K562 (cell line): Measurements from ENCODE around the gene AURKB. TPM values are rescaled to one million over a fixed set of nuclear protein-coding genes. Genes with fewer than 3 reads are reported as not detected.

Experiments used
- ATF3 ChIP-seq, 2 experiments: fragments of 450-650 bp in 1 of 2; sonication (generic) in 1 of 2; formaldehyde crosslinking in 1 of 2; IDR thresholded peaks in 1 of 2; conservative IDR thresholded peaks in 1 of 2; 2 replicates each; pipeline versions ENCODE4 v1.6.1 to v1.8.1; 2016 to 2023; ENCODE audit warnings: mild to moderate bottlenecking in 2 of 2, moderate library complexity in 2 of 2, inconsistent platforms in 1 of 2, missing genetic modification reagents in 1 of 2
- BMI1 ChIP-seq: fragments of 150-350 bp; IDR thresholded peaks from 2 replicates; pipeline ENCODE4 v1.6.1; 2014; ENCODE audit warnings: low read length
- ELF4 ChIP-seq: fragments of 450-650 bp; formaldehyde crosslinking; IDR thresholded peaks from 2 replicates; pipeline ENCODE4 v1.4.0; 2022; ENCODE audit warnings: missing genetic modification characterization
- EP400 ChIP-seq: fragments of 450-650 bp; IDR thresholded peaks from 2 replicates; pipeline ENCODE4 v1.6.1; 2017; ENCODE audit warnings: antibody characterized with exemption, mild to moderate bottlenecking, moderate library complexity
- EWSR1 ChIP-seq: fragments of 450-650 bp; IDR thresholded peaks from 2 replicates; pipeline ENCODE4 v1.6.1; 2018; ENCODE audit warnings: borderline replicate concordance, mild to moderate bottlenecking, low read depth, moderate library complexity; ENCODE audit not compliant: partially characterized antibody
- HMG20A ChIP-seq: fragments of 450-650 bp; formaldehyde crosslinking; conservative IDR thresholded peaks from 2 replicates; pipeline ENCODE4 v1.4.0; 2020; ENCODE audit warnings: mild to moderate bottlenecking, mixed read lengths
- MCM3 ChIP-seq: fragments of 450-650 bp; IDR thresholded peaks from 2 replicates; pipeline ENCODE4 v1.6.1; 2016
- MTA1 ChIP-seq: fragments of 450-650 bp; IDR thresholded peaks from 2 replicates; pipeline ENCODE4 v1.6.1; 2017; ENCODE audit warnings: borderline replicate concordance
- NFATC3 ChIP-seq: fragments of 450-650 bp; IDR thresholded peaks from 2 replicates; pipeline ENCODE4 v1.6.1; 2017; ENCODE audit warnings: mild to moderate bottlenecking
- NFYB ChIP-seq: IDR thresholded peaks from 2 replicates; pipeline ENCODE4 v1.6.1; 2011; ENCODE audit warnings: mild to moderate bottlenecking, moderate library complexity; ENCODE audit not compliant: insufficient read length; ENCODE audit errors: extremely low read depth
- PTRF ChIP-seq: fragments of 450-650 bp; IDR thresholded peaks from 2 replicates; pipeline ENCODE4 v1.6.1; 2016; ENCODE audit warnings: mild to moderate bottlenecking, missing genetic modification characterization, missing compliant biosample characterization
- PTTG1 ChIP-seq: fragments of 450-650 bp; IDR thresholded peaks from 2 replicates; pipeline ENCODE4 v1.6.1; 2016; ENCODE audit warnings: low read depth, mild to moderate bottlenecking, missing genetic modification characterization, missing compliant biosample characterization
- SETDB1 ChIP-seq: IDR thresholded peaks from one replicate; pipeline ENCODE4 v1.6.1; 2012; ENCODE audit warnings: low read length, control low read depth, inconsistent platforms
- SMARCA4 ChIP-seq: fragments of 450-650 bp; IDR thresholded peaks from 2 replicates; pipeline ENCODE4 v1.6.1; 2016
- TEAD4 ChIP-seq, 2 experiments: sonication (generic) in 1 of 2; formaldehyde crosslinking in 1 of 2; IDR thresholded peaks; 2 replicates each; pipeline versions ENCODE4 v1.6.1 to v1.8.0; 2012 to 2022; ENCODE audit warnings: borderline replicate concordance in 1 of 2, inconsistent platforms in 1 of 2, low read length in 1 of 2, mild to moderate bottlenecking in 1 of 2, missing genetic modification reagents in 1 of 2
- USF2 ChIP-seq: sonication (generic); formaldehyde crosslinking; IDR thresholded peaks from 2 replicates; pipeline ENCODE4 v1.5.0; 2020; ENCODE audit warnings: missing genetic modification reagents
- ZNF23 ChIP-seq: fragments of 250-450 bp; sonication (Bioruptor Pico); IDR thresholded peaks from 2 replicates; pipeline ENCODE4 v1.4.0; 2020; ENCODE audit warnings: mild to moderate bottlenecking
- ZNF592 ChIP-seq: fragments of 450-650 bp; IDR thresholded peaks from 2 replicates; pipeline ENCODE4 v1.6.1; 2017; ENCODE audit warnings: antibody characterized with exemption, mild to moderate bottlenecking
- ZNF696 ChIP-seq: fragments of 250-450 bp; sonication (Bioruptor Pico); conservative IDR thresholded peaks from 2 replicates; pipeline ENCODE4 v1.4.0; 2020; ENCODE audit warnings: mild to moderate bottlenecking, moderate library complexity
- ZSCAN32 ChIP-seq: fragments of 450-650 bp; formaldehyde crosslinking; IDR thresholded peaks from 2 replicates; pipeline ENCODE4 v1.4.0; 2020; ENCODE audit warnings: mild to moderate bottlenecking, moderate library complexity
- polyA plus RNA-seq, 8 experiments: library from polyadenylated mRNA; depleted of rRNA in 4 of 8; stranded (reverse) in 5 of 8; unstranded in 3 of 8; fragments of >200 nt; fragmentation: Nextera tagmentation in 2 of 8; fragmentation: Illumina TruSeq in 1 of 8; extraction: Ambion mirVana in 2 of 8; extraction: Trizol in 1 of 8; gene quantifications; 2 replicates each; pipeline versions ENCODE4 v1.2.1 to v1.2.3, GENCODE V29; 2011 to 2014; ENCODE audit warnings: inconsistent platforms in 1 of 8, missing spikeins in 1 of 8
- total RNA-seq, 7 experiments: library from RNA; depleted of rRNA in 6 of 7; stranded (reverse); fragments of >200 nt in 6 of 7; fragmentation: Illumina TruSeq in 2 of 7; extraction: Trizol in 2 of 7; gene quantifications; 2 replicates each; pipeline versions ENCODE4 v1.2.1 to v1.2.3, GENCODE V29; 2011 to 2021; ENCODE audit warnings: low replicate concordance in 1 of 7
- TF ChIP-seq, protein P1 (sequence below): fragments of 250-450 bp; sonication (Bioruptor Pico); IDR thresholded peaks from 2 replicates; pipeline ENCODE4 v1.5.0; 2020; ENCODE audit warnings: mild to moderate bottlenecking, borderline replicate concordance

AURKB gene
- total and polyA plus RNA-seq, 9 of the 15 experiments (the other 6 are each of a cell fraction or from before 2014, with no cell fraction given): 27.2 to 114 (median 74.8) TPM

- no peak for TF ChIP-seq USF2
- TF ChIP-seq ATF3 (IDR thresholded peaks at IDR 0.05): no peak
- TF ChIP-seq ATF3 (CRISPR knock-in tag; conservative IDR thresholded peaks at IDR 0.05): no peak
- no peak for TF ChIP-seq SMARCA4
- TF ChIP-seq PTTG1 (tag): no peak
- peak; percentile 72 for TF ChIP-seq TEAD4 (IDR thresholded peaks at IDR 0.05; ENCODE audit: low read length)
- TF ChIP-seq TEAD4 (CRISPR knock-in tag; IDR thresholded peaks at IDR 0.05; ENCODE audit: borderline replicate concordance): no peak
- TF ChIP-seq ELF4 (CRISPR knock-in tag): no peak
- peak; percentile 52 for TF ChIP-seq ZNF592
- no peak for TF ChIP-seq NFATC3
- TF ChIP-seq, protein P1, sequence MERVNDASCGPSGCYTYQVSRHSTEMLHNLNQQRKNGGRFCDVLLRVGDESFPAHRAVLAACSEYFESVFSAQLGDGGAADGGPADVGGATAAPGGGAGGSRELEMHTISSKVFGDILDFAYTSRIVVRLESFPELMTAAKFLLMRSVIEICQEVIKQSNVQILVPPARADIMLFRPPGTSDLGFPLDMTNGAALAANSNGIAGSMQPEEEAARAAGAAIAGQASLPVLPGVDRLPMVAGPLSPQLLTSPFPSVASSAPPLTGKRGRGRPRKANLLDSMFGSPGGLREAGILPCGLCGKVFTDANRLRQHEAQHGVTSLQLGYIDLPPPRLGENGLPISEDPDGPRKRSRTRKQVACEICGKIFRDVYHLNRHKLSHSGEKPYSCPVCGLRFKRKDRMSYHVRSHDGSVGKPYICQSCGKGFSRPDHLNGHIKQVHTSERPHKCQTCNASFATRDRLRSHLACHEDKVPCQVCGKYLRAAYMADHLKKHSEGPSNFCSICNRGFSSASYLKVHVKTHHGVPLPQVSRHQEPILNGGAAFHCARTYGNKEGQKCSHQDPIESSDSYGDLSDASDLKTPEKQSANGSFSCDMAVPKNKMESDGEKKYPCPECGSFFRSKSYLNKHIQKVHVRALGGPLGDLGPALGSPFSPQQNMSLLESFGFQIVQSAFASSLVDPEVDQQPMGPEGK: 0 out of 2 replicates have a peak, but pooled peaks have one; percentile 47
- no peak for TF ChIP-seq ZNF23 (CRISPR knock-in tag)
- no peak; the same call in 1 of the 2 replicates for TF ChIP-seq EP400
- TF ChIP-seq BMI1: no peak
- TF ChIP-seq MCM3: no peak
- no peak for TF ChIP-seq HMG20A (CRISPR knock-in tag)
- no peak for TF ChIP-seq ZNF696
- no peak for TF ChIP-seq EWSR1
- TF ChIP-seq NFYB: no peak
- no peak for TF ChIP-seq ZSCAN32
- TF ChIP-seq MTA1: no peak; the same call in 1 of the 2 replicates
- no peak for TF ChIP-seq SETDB1
- TF ChIP-seq PTRF (tag): no peak
Measured at GRCh38 chr17:8222630-8223355, 12.4 kb upstream of the AURKB start (continued).
